Loucy (cell line): Measurements from ENCODE around the gene MYO3B.

Experiments used
- CTCF ChIP-seq: fragments of 200-600 bp; sonication (generic); conservative IDR thresholded peaks from 2 replicates; pipeline ENCODE4 v1.5.1; 2014; ENCODE audit warnings: mild to moderate bottlenecking, antibody characterized with exemption, low read length
- EZH2phosphoT487 ChIP-seq: fragments of 200-600 bp; IDR thresholded peaks from 2 replicates; pipeline ENCODE4 v1.6.1; 2018; ENCODE audit warnings: antibody characterized with exemption, mild to moderate bottlenecking, moderate library complexity, borderline replicate concordance

- no peak for TF ChIP-seq CTCF
- no peak for TF ChIP-seq EZH2phosphoT487
Observed at GRCh38 chr2:170201734-170202393, 23.9 kb downstream of the MYO3B start.
